ENCODE measurements around the gene ID1.

ID1 gene

DNA sequence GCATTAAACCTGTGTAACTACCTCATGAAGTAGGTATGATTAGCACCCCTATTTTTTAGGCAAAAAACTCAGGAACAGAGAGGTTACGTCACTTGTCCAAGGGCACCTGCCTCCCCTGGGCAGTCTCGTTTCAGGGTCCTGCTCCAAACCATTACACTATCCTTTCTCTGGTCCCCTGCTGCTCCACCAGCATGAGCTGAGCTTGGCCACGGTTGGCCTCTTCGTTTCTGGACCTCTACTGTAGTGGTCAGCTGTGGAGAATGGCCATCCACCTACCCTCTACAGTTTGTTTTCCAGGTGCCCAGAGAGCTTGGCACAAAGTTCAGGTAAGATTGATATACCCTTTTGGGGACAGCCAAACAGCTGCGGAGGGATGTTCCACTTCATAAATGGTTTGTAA, 49.4 kb downstream of the ID1 start:
- peaks cover 20% of the 10 kb centered on the region for H3K27me3 Mint-ChIP-seq (ENCODE audit: low read depth)
- H3K36me3 Mint-ChIP-seq (ENCODE audit: low read depth), result peaks cover 2% of the 10 kb centered on the region
- H3K27ac Mint-ChIP-seq, result no peak overlapping the region
- H3K9me3 Mint-ChIP-seq, result no peaks in the 10 kb centered on the region
- no peaks in the 10 kb centered on the region for H3K4me1 Mint-ChIP-seq (ENCODE audit: low read depth)
- no peak overlapping the region for H3K4me3 Mint-ChIP-seq
